Osteoblast (primary cell): ENCODE measurements around the gene MBP. TPM values are rescaled to one million over a fixed set of nuclear protein-coding genes. Genes with fewer than 3 reads are reported as not detected.

ENCODE experiments used
- DNase-seq: peaks from one replicate; pipeline ENCODE4 v3.0.0; 2011; ENCODE audit warnings: low spot score, mixed read lengths; ENCODE audit not compliant: insufficient read length; ENCODE audit errors: missing footprints
- H2AFZ ChIP-seq: 2 replicates; pipeline ENCODE4 v1.6.0; 2011; ENCODE audit warnings: mild to moderate bottlenecking, low read length
- H3K27ac ChIP-seq: 2 replicates; pipeline ENCODE4 v1.5.1; 2011; ENCODE audit warnings: mild to moderate bottlenecking, low read depth, low read length, moderate library complexity
- H3K27me3 ChIP-seq: 2 replicates; pipeline ENCODE4 v1.6.0; 2012; ENCODE audit warnings: mild to moderate bottlenecking, control low read depth, inconsistent platforms, low read length, moderate library complexity; ENCODE audit not compliant: insufficient read depth
- H3K36me3 ChIP-seq: 2 replicates; pipeline ENCODE4 v1.5.1; 2011; ENCODE audit warnings: mild to moderate bottlenecking, low read length, control low read depth, moderate library complexity; ENCODE audit not compliant: insufficient read depth
- H3K4me1 ChIP-seq: 2 replicates; pipeline ENCODE4 v1.5.1; 2011; ENCODE audit warnings: mild to moderate bottlenecking, low read length, control low read depth, moderate library complexity; ENCODE audit not compliant: insufficient read depth
- H3K4me2 ChIP-seq: 2 replicates; pipeline ENCODE4 v1.6.0; 2011; ENCODE audit warnings: mild to moderate bottlenecking, low read length; ENCODE audit not compliant: insufficient read depth
- H3K4me3 ChIP-seq: fragments of 200-600 bp; sonication (generic); 3 replicates; pipeline ENCODE4 v1.5.1; 2012; ENCODE audit warnings: mild to moderate bottlenecking, low read length, inconsistent platforms; ENCODE audit not compliant: insufficient read depth
- H3K79me2 ChIP-seq: 2 replicates; pipeline ENCODE4 v1.6.0; 2012; ENCODE audit warnings: mild to moderate bottlenecking, low read length, control low read depth, inconsistent platforms; ENCODE audit not compliant: insufficient read depth
- H3K9me3 ChIP-seq: 2 replicates; pipeline ENCODE4 v1.5.1; 2011; ENCODE audit warnings: low read depth, low read length, control low read depth
- H4K20me1 ChIP-seq: 2 replicates; pipeline ENCODE4 v1.6.0; 2012; ENCODE audit warnings: mild to moderate bottlenecking, low read length, control low read depth; ENCODE audit not compliant: insufficient read depth
- CTCF ChIP-seq: IDR thresholded peaks from 2 replicates; pipeline ENCODE4 v1.5.1; 2011; ENCODE audit warnings: mild to moderate bottlenecking, low read depth, low read length, moderate library complexity; ENCODE audit errors: extremely low read depth
- total RNA-seq: library from RNA; depleted of rRNA; stranded (reverse); fragments of >200 nt; gene quantifications from 2 replicates; pipeline ENCODE4 v1.2.3, GENCODE V29; 2012

The MBP gene
- total RNA-seq, 1 donor: 2.2 TPM

- Histone ChIP-seq H3K4me1 (no peaks in the 10 kb centered on the region), H2AFZ (no peak overlapping the region)
Observed at GRCh38 chr18:76988827-76989646, 143.5 kb downstream of the MBP start.

GRCh38 chr18:76988031-76988826, 144.4 kb downstream of the MBP start:
- Histone ChIP-seq H3K4me2 (peak overlapping the region; percentile 32), H3K27me3 (peaks cover 15% of the 10 kb centered on the region), H2AFZ (peak overlapping the region; percentile 59), H4K20me1 (no peaks in the 10 kb centered on the region), H3K79me2 (no peaks in the 10 kb centered on the region), H3K9me3 (no peaks in the 10 kb centered on the region), H3K36me3 (no peaks in the 10 kb centered on the region), H3K27ac (no peak overlapping the region), H3K4me1 (peaks cover under 1% of the 10 kb centered on the region), H3K4me3 (no peak overlapping the region)
- DNase-seq: no peak
- TF ChIP-seq CTCF: no peak

More at GRCh38 chr18:76988827-76989646, 143.5 kb downstream of the MBP start:
- Histone ChIP-seq H3K4me2 (no peak overlapping the region), H3K79me2 (no peaks in the 10 kb centered on the region), H3K27me3 (peaks cover 15% of the 10 kb centered on the region), H3K9me3 (no peaks in the 10 kb centered on the region), H3K27ac (no peak overlapping the region), H3K36me3 (no peaks in the 10 kb centered on the region), H3K4me3 (no peak overlapping the region), H4K20me1 (no peaks in the 10 kb centered on the region)
- DNase-seq: no peak
- TF ChIP-seq CTCF: no peak

GRCh38 chr18:76986406-76986805, 146.2 kb downstream of the MBP start:
- no peaks in the 10 kb centered on the region for H4K20me1 ChIP-seq
- H3K9me3 ChIP-seq: no peaks in the 10 kb centered on the region
- H3K27me3 ChIP-seq: peaks cover 26% of the 10 kb centered on the region
- no peak for TF ChIP-seq CTCF
- no peak for DNase-seq
- H3K4me1 ChIP-seq: peaks cover 3% of the 10 kb centered on the region
- H3K36me3 ChIP-seq: no peaks in the 10 kb centered on the region
- no peak overlapping the region for H3K27ac ChIP-seq
- H3K79me2 ChIP-seq: no peaks in the 10 kb centered on the region
- no peak overlapping the region for H3K4me2 ChIP-seq
- no peak overlapping the region for H3K4me3 ChIP-seq
- no peak overlapping the region for H2AFZ ChIP-seq

- DNase-seq: no peak
- no peak overlapping the region for H3K4me2 ChIP-seq
- H3K27ac ChIP-seq: no peak overlapping the region
- H3K36me3 ChIP-seq: no peaks in the 10 kb centered on the region
- no peaks in the 10 kb centered on the region for H4K20me1 ChIP-seq
- H3K27me3 ChIP-seq: peaks cover 29% of the 10 kb centered on the region
- H3K4me3 ChIP-seq: no peak overlapping the region
- no peak for TF ChIP-seq CTCF
- no peaks in the 10 kb centered on the region for H3K79me2 ChIP-seq
- no peak overlapping the region for H2AFZ ChIP-seq
- no peaks in the 10 kb centered on the region for H3K9me3 ChIP-seq
- peaks cover 3% of the 10 kb centered on the region for H3K4me1 ChIP-seq
Observed at GRCh38 chr18:76985951-76986236, 146.7 kb downstream of the MBP start.
